A673 (cell line): ENCODE measurements around the gene DLX2.
A peak's percentile ranks its signal among the peaks of the same experiment; 100 is the strongest.

Experiments
- CTCF ChIP-seq: fragments of 300-800, 200-600 bp; sonication (generic); conservative IDR thresholded peaks from 2 replicates; pipeline ENCODE4 v1.5.1; 2017; ENCODE audit warnings: low read depth, mild to moderate bottlenecking, antibody characterized with exemption, low read length, moderate library complexity, mixed read lengths
- EZH2 ChIP-seq: fragments of 200-600 bp; sonication (generic); IDR thresholded peaks from 2 replicates; pipeline ENCODE4 v1.6.1; 2017; ENCODE audit warnings: borderline replicate concordance, low read depth, mild to moderate bottlenecking, mixed read lengths, antibody characterized with exemption, low read length; ENCODE audit not compliant: poor library complexity, severe bottlenecking

- TF ChIP-seq CTCF = peak; percentile 9; the same call in 1 of the 2 replicates
- TF ChIP-seq EZH2 = no peak
Measured at GRCh38 chr2:172102391-172103359, at the start of gene DLX2.
